ENCODE data around the gene MDH2.
"Not testable (repeated sequence)": the region's sequence is repeated elsewhere in the genome, so short reads cannot be mapped to it uniquely, and the experiment has no call there.

Gene MDH2

GRCh38 chr7:76049295-76049694 lies 1.4 kb downstream of the MDH2 start:
- no peak for FAIRE-seq

DNA sequence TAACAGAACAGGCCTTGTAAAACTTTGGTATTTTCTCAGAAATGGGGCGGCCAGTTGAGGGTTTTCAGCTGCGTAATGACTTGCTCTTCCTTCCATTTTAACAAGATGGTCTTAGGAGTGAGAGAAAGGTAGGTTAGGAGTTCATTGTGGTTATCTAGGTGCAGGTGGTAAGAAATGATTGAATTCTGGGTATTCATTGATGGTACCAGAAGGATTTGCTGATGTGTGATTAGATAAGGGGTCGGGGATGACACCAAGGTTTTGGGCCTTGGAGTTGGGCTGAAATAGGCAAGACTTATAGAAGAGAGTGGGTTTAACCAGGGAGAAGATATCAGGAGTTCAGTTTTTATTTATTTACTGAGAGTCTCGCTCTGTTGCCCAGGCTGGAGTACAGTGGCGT lies 2.6 kb downstream of the MDH2 start:
- FAIRE-seq, result no peak

DNA sequence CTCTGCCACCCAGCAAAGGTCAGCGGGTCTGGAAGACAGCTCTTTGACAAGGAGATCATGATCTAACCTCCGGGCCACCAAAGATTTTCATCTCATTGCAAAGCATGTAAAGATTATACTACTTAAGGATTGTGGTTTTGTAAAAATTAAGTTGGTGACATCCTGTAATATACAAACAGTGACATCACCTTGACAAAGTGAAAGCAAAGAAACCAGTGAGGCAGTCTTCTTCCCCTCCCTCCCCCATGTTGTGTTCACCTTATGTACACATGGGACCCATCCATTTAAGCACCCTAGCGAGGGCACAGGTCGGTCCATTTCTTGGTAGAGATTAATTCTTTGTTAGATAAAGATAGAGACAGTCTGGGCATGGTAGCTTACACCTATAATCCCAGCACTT lies 3.9 kb downstream of the MDH2 start:
- no peak for FAIRE-seq

GRCh38 chr7:76052681-76053080 lies 4.8 kb downstream of the MDH2 start:
- FAIRE-seq, result not testable (repeated sequence)

- FAIRE-seq, result no peak
Measured at GRCh38 chr7:76053461-76053860, 5.6 kb downstream of the MDH2 start.

GRCh38 chr7:76054123-76055120 lies 6.5 kb downstream of the MDH2 start:
- FAIRE-seq, result no peak

GRCh38 chr7:76056241-76056640 lies 8.3 kb downstream of the MDH2 start:
- FAIRE-seq, result no peak

- FAIRE-seq, result no peak
Measured at GRCh38 chr7:76057103-76057812, 9.4 kb downstream of the MDH2 start.

- no peak for FAIRE-seq
Measured at GRCh38 chr7:76057813-76058145, 9.9 kb downstream of the MDH2 start.

DNA sequence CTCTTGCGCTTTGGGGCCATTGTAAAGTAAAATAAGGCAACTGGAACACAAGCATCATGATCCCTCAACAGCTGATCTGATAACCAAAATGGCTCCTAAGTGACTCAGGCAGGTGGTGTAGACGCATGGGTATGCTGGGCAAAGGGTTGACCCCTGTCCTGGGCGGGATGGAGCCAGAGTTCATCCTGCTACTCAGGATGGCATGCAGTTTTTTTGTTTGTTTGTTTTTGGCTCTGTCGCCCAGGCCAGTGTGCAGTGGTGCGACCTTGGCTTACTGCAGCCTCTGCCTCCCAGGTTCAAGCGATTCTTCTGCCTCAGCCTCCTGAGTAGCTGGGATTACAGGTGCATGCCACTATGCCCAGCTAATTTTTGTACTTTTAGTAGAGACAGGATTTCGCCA lies 10.8 kb downstream of the MDH2 start:
- FAIRE-seq, result not testable (repeated sequence)

GRCh38 chr7:76060842-76061241 lies 12.9 kb downstream of the MDH2 start:
- FAIRE-seq, result no peak

- FAIRE-seq, result no peak
Measured at GRCh38 chr7:76062254-76062653, 14.3 kb downstream of the MDH2 start.

- FAIRE-seq, result no peak
Measured at GRCh38 chr7:76063114-76063513, 15.2 kb downstream of the MDH2 start.

GRCh38 chr7:76063525-76063924 lies 15.6 kb downstream of the MDH2 start:
- FAIRE-seq, result no peak

GRCh38 chr7:76064208-76064970 lies 16.5 kb downstream of the MDH2 start:
- no peak for FAIRE-seq

DNA sequence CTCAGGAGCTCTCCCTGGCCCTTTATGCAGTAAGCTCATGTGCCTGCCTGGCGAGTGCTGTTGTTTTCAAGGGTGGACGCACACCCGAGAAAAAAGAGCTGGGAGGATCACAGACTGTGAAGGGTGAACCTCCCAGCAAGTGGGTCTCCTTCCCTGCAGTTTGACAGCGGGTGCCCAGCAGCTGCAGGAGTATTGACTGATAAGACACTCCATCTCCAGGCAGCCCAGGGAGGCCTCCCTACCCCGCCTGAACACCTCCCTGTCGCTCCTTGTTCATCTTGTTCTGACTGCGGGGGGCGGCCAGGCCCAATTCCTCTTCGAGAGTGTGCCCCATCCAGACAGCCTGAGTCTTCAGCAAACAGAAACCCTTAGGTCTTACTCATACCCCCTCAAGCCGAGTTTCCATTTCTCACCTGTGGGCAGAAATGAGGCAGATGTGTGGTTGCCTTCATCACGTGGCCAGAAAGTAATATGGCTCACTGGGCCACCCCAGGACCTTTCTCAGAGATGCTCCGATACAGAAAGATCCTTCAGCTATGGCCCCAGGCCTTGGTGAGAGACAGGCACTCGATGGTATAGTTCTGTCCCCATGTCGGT lies 17.2 kb downstream of the MDH2 start:
- FAIRE-seq, result no peak

DNA sequence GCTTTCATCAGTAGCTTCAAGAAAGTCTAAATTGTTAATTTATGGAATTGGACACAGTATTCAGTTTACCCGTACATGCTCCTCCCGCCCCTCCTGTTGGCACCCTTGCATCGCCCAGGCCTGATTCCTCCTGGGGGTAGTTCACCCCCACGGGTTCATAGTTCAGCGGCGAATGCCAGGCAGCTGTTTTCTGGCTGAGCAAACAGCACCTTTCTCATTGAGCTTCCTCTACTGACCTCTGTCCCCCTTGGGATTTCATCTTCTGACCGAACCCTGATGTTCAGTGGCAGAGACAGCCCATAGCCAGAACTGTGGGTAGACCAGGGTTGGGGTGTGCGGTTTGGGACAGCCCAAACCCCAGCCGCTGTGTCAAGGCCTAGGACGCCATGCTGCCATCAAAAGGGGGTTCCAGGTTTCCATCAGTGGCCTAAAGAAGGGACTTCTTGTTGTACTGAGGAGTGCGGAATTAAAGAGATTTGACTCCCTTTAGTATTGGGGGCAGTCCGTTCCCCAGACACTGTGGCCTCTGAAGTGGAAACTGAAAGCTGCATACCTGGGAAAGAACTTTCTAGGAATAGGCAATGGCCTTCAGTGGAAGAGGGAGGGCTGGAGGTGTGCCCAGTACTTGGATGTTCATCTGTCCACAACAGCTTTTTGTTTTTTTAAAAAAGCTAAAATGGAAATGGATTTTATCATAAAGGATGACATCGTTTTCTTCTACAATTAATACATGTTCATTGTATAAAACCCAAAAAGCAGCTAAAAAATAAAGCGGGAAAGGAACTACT lies 19.0 kb downstream of the MDH2 start:
- FAIRE-seq, result no peak

DNA sequence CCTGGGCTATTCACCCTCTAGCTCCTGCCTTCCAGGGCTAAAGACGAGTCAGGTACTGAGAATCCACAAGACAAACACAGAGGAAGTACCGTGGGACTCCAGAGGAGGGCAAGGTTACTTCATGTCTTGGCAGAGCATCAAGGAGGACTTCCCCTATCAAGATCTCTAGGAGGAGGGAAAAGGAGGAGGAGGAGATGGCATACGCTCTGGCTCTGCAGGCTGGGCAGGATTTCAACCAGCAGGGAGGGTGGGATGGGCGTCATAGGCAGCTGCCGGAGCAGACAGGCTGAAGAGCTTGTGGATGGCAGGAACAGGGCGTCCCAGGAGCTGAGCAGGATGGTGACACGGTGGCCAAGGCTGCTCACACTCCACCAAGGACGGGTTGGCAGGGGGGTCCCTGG lies 21.3 kb downstream of the MDH2 start:
- no peak for FAIRE-seq

- no peak for FAIRE-seq
Measured at GRCh38 chr7:76071316-76072242, 23.7 kb downstream of the MDH2 start.

- no peak for FAIRE-seq
Measured at GRCh38 chr7:76072243-76073148, 24.6 kb downstream of the MDH2 start.
